Measurements from ENCODE around the gene ANKRD52.

- no peak for TF ChIP-seq CHD1 (IDR thresholded peaks at IDR 0.05; ENCODE audit: low read depth, low read length)
- no peak for TF ChIP-seq MAX (IDR thresholded peaks at IDR 0.05)
- no peak for TF ChIP-seq POLR2A (IDR thresholded peaks at IDR 0.05; ENCODE audit: control extremely low read depth in 1 of 2, low read depth in 2 of 2, low read length in 2 of 2)
- no peak for TF ChIP-seq CTCF (IDR thresholded peaks at IDR 0.05; ENCODE audit: control extremely low read depth in 1 of 3, insufficient read depth in 1 of 3, low read depth in 1 of 3, low read length in 3 of 3)
- no peak for TF ChIP-seq POLR2AphosphoS5 (IDR thresholded peaks at IDR 0.05; ENCODE audit: low read depth, low read length)
- TF ChIP-seq EZH2 (IDR thresholded peaks at IDR 0.05; ENCODE audit: low read depth, low read length, severe bottlenecking), result no peak
- TF ChIP-seq EP300 (IDR thresholded peaks at IDR 0.05; ENCODE audit: borderline replicate concordance in 1 of 2, low read depth in 2 of 2, low read length in 2 of 2), result no peak
- TF ChIP-seq TCF12 (IDR thresholded peaks at IDR 0.05; ENCODE audit: low read depth, low read length), result no peak
- TF ChIP-seq ATF2 (IDR thresholded peaks at IDR 0.05; ENCODE audit: low read length), result no peak
Measured at GRCh38 chr12:56304276-56304675, 46.1 kb upstream of the ANKRD52 start.

Data from H1 (cell line).